DND-41 (cell line): ENCODE data around the gene EYA4.

Experiments
- ATAC-seq: fragments of 200-7000 bp; cut with Tn5 transposase; 3 replicates; pipeline ENCODE4 v1.9.1; 2021; ENCODE audit warnings: low read depth; ENCODE audit not compliant: insufficient read depth
- DNase-seq: peaks from one replicate; pipeline ENCODE4 v3.0.0-alpha.2; 2020
- H2AFZ ChIP-seq: 2 replicates; pipeline ENCODE4 v1.6.0; 2012; ENCODE audit warnings: low read depth, low read length
- H3K27ac ChIP-seq: 2 replicates; pipeline ENCODE4 v1.5.1; 2012; ENCODE audit warnings: low read length, inconsistent platforms
- H3K27me3 ChIP-seq: fragments of 200-600 bp; sonication (generic); 2 replicates; pipeline ENCODE4 v1.6.0; 2012; ENCODE audit warnings: low read length, mild to moderate bottlenecking, inconsistent platforms; ENCODE audit not compliant: insufficient read depth, poor library complexity
- H3K36me3 ChIP-seq: 2 replicates; pipeline ENCODE4 v1.5.1; 2012; ENCODE audit warnings: low read length, inconsistent platforms; ENCODE audit not compliant: insufficient read depth
- H3K4me1 ChIP-seq: 2 replicates; pipeline ENCODE4 v1.5.1; 2012; ENCODE audit warnings: mild to moderate bottlenecking, low read length; ENCODE audit not compliant: insufficient read depth
- H3K4me2 ChIP-seq: 2 replicates; pipeline ENCODE4 v1.6.0; 2012; ENCODE audit warnings: mild to moderate bottlenecking, moderate library complexity, low read length, inconsistent platforms; ENCODE audit not compliant: insufficient read depth
- H3K4me3 ChIP-seq, 2 experiments: fragments of 200-600 bp in 1 of 2; shearing (Covaris generic) in 1 of 2; 2 replicates each; pipeline ENCODE4 v1.5.1; 2012 to 2016; ENCODE audit warnings: inconsistent platforms in 2 of 2, low read length in 2 of 2, mild to moderate bottlenecking in 2 of 2, low read depth in 1 of 2, moderate library complexity in 1 of 2
- H3K79me2 ChIP-seq: 2 replicates; pipeline ENCODE4 v1.6.0; 2012; ENCODE audit warnings: low read length, inconsistent platforms; ENCODE audit not compliant: insufficient read depth
- H3K9ac ChIP-seq: 2 replicates; pipeline ENCODE4 v1.6.0; 2012; ENCODE audit warnings: low read depth, mild to moderate bottlenecking, inconsistent platforms, low read length, moderate library complexity
- H3K9me3 ChIP-seq: 2 replicates; pipeline ENCODE4 v1.5.1; 2012; ENCODE audit warnings: low read length, moderate library complexity, mild to moderate bottlenecking, inconsistent platforms; ENCODE audit not compliant: insufficient read depth, severe bottlenecking
- H4K20me1 ChIP-seq: 2 replicates; pipeline ENCODE4 v1.6.0; 2012; ENCODE audit warnings: low read length; ENCODE audit not compliant: insufficient read depth
- CTCF ChIP-seq: IDR thresholded peaks from 2 replicates; pipeline ENCODE4 v1.5.1; 2012; ENCODE audit warnings: borderline replicate concordance, low read length, moderate library complexity, mild to moderate bottlenecking; ENCODE audit not compliant: poor library complexity, severe bottlenecking; ENCODE audit errors: extremely low read depth
- EZH2 ChIP-seq: IDR thresholded peaks from 3 replicates; pipeline ENCODE4 v1.6.1; 2012; ENCODE audit warnings: borderline replicate concordance, low read depth, mild to moderate bottlenecking, moderate library complexity, low read length, inconsistent platforms; ENCODE audit not compliant: severe bottlenecking

EYA4 gene

GRCh38 chr6:133495205-133495903 lies 254.2 kb downstream of the EYA4 start:
- H3K79me2 ChIP-seq = no peaks in the 10 kb centered on the region
- no peaks in the 10 kb centered on the region for H3K36me3 ChIP-seq
- H2AFZ ChIP-seq = no peak overlapping the region
- DNase-seq (no peak), ATAC-seq (no peak)
- no peak overlapping the region for H3K4me2 ChIP-seq
- no peak overlapping the region for H3K4me3 ChIP-seq
- H3K27ac ChIP-seq = no peak overlapping the region
- no peaks in the 10 kb centered on the region for H3K4me1 ChIP-seq
- peaks cover 2% of the 10 kb centered on the region for H3K27me3 ChIP-seq
- no peak for TF ChIP-seq EZH2
- H3K9me3 ChIP-seq = no peaks in the 10 kb centered on the region
- H3K9ac ChIP-seq = no peak overlapping the region
- no peaks in the 10 kb centered on the region for H4K20me1 ChIP-seq

DNA sequence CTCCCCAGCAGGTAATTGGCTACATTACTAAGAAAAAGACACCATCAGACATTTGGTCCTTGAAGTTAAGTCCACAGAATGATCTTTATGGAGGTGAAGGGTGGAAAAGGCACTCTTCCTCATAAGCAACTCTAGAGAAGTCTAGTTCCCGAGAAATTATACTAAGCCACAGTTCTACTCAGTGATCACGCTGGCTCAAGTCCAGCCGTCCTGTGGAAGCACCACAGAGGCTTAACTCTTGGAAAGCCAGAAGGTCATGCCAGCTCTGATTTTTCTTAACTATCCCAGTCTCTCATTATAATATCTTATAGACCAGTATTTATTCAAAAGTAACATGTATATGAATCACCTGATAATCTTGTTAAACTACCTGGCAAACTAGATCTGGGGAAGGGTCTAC lies 258.5 kb downstream of the EYA4 start:
- no peaks in the 10 kb centered on the region for H3K79me2 ChIP-seq
- H3K27me3 ChIP-seq = peaks cover 2% of the 10 kb centered on the region
- no peak overlapping the region for H3K4me2 ChIP-seq
- no peaks in the 10 kb centered on the region for H4K20me1 ChIP-seq
- H3K9me3 ChIP-seq = no peaks in the 10 kb centered on the region
- ATAC-seq = no peak
- no peak overlapping the region for H3K27ac ChIP-seq
- H2AFZ ChIP-seq = no peak overlapping the region
- no peaks in the 10 kb centered on the region for H3K4me1 ChIP-seq
- H3K9ac ChIP-seq = no peak overlapping the region
- H3K36me3 ChIP-seq = no peaks in the 10 kb centered on the region
- DNase-seq = no peak
- no peak for TF ChIP-seq CTCF
- H3K4me3 ChIP-seq = no peak overlapping the region

DNA sequence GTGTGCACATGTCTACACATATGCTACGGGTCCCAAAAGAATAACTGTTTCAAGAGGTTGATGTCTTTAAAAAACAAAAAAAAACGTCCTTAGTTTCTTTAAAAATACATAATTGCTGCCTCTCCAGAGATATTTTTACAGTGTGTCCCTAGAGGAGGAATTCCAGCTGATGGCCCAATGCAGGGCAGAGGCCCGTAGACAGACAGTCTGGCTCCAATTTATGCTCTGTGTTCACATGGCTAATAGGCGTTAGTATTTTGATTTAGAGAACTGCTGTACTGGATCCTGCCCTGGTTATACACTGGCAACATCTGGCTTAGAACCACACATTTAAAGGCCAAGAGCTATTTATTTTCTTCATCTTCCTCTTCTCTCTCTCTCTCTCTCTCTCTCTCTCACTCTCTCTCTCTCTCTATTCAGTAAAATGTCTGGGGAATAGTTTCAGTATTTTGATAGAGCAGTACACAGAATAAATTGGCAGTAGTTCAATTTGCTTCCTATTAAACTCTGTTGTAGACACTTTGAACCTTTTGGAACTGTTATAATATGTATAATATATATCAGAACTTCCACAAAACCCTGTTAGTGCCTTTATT lies 260.6 kb downstream of the EYA4 start:
- Histone ChIP-seq H3K36me3 (no peaks in the 10 kb centered on the region), H3K9ac (no peak overlapping the region), H3K4me1 (no peaks in the 10 kb centered on the region)

More for the DNA sequence above, 260.6 kb downstream of the EYA4 start:
- Histone ChIP-seq H3K9me3 (no peaks in the 10 kb centered on the region), H3K27ac (no peak overlapping the region), H3K27me3 (no peaks in the 10 kb centered on the region), H2AFZ (no peak overlapping the region), H4K20me1 (no peaks in the 10 kb centered on the region), H3K79me2 (no peaks in the 10 kb centered on the region), H3K4me3 (no peak overlapping the region), H3K4me2 (no peak overlapping the region)
- ATAC-seq (no peak), DNase-seq (no peak)
- TF ChIP-seq CTCF (no peak), EZH2 (no peak)
